ENCODE data around the gene ARL16. TPM values are rescaled to one million over a fixed set of nuclear protein-coding genes. Genes with fewer than 3 reads are reported as not detected.

The ARL16 gene
- total RNA-seq, 1 experiment from 2014 or later = 52.7 TPM

DNA sequence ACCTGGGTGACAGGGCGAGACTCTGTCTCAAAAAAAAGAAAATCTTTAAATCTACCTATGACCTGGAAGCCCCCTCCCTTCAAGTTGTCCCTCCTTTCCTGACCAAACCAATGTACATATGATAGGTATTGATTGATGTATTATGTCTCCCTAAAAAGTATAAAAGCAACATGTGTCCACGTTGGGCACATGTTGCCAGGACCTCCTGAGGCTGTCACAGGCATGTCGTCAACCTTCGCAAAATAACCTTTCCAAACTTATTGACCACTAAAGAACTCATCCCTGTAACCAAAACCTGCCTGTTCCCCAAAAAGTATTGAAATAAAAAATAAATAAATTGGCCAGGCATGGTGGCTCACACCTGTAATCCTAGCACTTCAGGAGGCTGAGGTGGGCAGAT is 21.6 kb downstream of the ARL16 start:
- POLR2A ChIA-PET = no interaction called here
- BruUV-seq (replicated peaks) = no TSS peak
- Histone ChIP-seq H3K36me3 (ENCODE audit: control insufficient read depth, insufficient read depth, low read length) (no peaks in the 10 kb centered on the region; the same call in 1 of the 2 replicates), H3K27ac (ENCODE audit: low read length) (no peak overlapping the region), H3K27me3 (ENCODE audit: control insufficient read depth, insufficient read depth, low read length) (no peaks in the 10 kb centered on the region), H3K4me3 (ENCODE audit: low read depth in 2 of 2, low read length in 2 of 2) (no peak overlapping the region), H3K4me1 (ENCODE audit: control insufficient read depth, insufficient read depth, low read length) (peaks cover 8% of the 10 kb centered on the region), H3K9me3 (ENCODE audit: control insufficient read depth, insufficient read depth, low read depth, low read length) (no peaks in the 10 kb centered on the region)
- ATAC-seq (no peak), DNase-seq (ENCODE audit: low read depth, low spot score) (no peak)
- CTCF ChIA-PET = no interaction called here
- intact Hi-C loops (cut with micrococcal nuclease; ENCODE audit: unreplicated experiment) (no loop called here), in situ Hi-C loops (cut with HindIII; ENCODE audit: low pct_unique_long_range_greater_than_20kb, low sequenced_read_pairs) (no loop called here)
- no peak for TF ChIP-seq CTCF (IDR thresholded peaks at IDR 0.05)
- TF ChIP-seq, protein P1, sequence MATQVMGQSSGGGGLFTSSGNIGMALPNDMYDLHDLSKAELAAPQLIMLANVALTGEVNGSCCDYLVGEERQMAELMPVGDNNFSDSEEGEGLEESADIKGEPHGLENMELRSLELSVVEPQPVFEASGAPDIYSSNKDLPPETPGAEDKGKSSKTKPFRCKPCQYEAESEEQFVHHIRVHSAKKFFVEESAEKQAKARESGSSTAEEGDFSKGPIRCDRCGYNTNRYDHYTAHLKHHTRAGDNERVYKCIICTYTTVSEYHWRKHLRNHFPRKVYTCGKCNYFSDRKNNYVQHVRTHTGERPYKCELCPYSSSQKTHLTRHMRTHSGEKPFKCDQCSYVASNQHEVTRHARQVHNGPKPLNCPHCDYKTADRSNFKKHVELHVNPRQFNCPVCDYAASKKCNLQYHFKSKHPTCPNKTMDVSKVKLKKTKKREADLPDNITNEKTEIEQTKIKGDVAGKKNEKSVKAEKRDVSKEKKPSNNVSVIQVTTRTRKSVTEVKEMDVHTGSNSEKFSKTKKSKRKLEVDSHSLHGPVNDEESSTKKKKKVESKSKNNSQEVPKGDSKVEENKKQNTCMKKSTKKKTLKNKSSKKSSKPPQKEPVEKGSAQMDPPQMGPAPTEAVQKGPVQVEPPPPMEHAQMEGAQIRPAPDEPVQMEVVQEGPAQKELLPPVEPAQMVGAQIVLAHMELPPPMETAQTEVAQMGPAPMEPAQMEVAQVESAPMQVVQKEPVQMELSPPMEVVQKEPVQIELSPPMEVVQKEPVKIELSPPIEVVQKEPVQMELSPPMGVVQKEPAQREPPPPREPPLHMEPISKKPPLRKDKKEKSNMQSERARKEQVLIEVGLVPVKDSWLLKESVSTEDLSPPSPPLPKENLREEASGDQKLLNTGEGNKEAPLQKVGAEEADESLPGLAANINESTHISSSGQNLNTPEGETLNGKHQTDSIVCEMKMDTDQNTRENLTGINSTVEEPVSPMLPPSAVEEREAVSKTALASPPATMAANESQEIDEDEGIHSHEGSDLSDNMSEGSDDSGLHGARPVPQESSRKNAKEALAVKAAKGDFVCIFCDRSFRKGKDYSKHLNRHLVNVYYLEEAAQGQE (IDR thresholded peaks at IDR 0.05; ENCODE audit: insufficient read depth in 1 of 2, low read depth in 2 of 2, low read length in 1 of 2) = no peak
- TF ChIP-seq TCF7L2 (IDR thresholded peaks at IDR 0.05; ENCODE audit: low read depth, low read length) = no peak
- no peak for TF ChIP-seq SIN3A (IDR thresholded peaks at IDR 0.05; ENCODE audit: borderline replicate concordance, insufficient read depth, low read depth, low read length)
- TF ChIP-seq POLR2AphosphoS5 (IDR thresholded peaks at IDR 0.05; ENCODE audit: low read depth, low read length) = no peak

DNA sequence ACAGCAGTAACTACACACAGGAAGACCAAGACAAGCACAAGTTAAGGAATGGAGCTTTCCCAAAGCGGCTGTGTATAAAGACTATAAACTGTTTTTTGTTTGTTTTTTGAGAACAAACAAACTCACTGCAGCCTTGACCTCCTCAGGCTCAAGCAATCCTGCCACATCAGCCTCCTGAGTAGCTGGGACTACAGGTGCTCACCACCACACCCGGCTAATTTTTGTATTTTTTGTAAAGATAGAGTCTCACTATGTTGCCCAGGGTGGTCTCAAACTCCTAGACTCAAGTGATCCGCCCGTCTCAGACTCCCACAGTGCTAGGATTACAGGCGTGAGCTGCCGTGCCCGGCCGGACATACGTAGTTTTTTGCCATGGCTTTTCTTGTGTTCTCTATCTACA is 23.2 kb downstream of the ARL16 start:
- Histone ChIP-seq H3K9me3 (ENCODE audit: control insufficient read depth, insufficient read depth, low read depth, low read length) (no peaks in the 10 kb centered on the region), H3K36me3 (ENCODE audit: control insufficient read depth, insufficient read depth, low read length) (no peaks in the 10 kb centered on the region), H3K27me3 (ENCODE audit: control insufficient read depth, insufficient read depth, low read length) (no peaks in the 10 kb centered on the region), H3K4me3 (ENCODE audit: low read depth in 2 of 2, low read length in 2 of 2) (no peak overlapping the region), H3K4me1 (ENCODE audit: control insufficient read depth, insufficient read depth, low read length) (peaks cover 7% of the 10 kb centered on the region), H3K27ac (ENCODE audit: low read length) (no peak overlapping the region)
- ChIA-PET POLR2A (interaction anchor here (0.5 kb wide), 1 partner anchor 14 kb away, joined by 3 read pairs; no protein-coding TSS in a partner anchor), CTCF (no interaction called here)
- no peak for TF ChIP-seq TCF7L2 (IDR thresholded peaks at IDR 0.05; ENCODE audit: low read depth, low read length)
- TF ChIP-seq CTCF (IDR thresholded peaks at IDR 0.05) = no peak
- TF ChIP-seq, protein P1 (IDR thresholded peaks at IDR 0.05; ENCODE audit: insufficient read depth in 1 of 2, low read depth in 2 of 2, low read length in 1 of 2) = no peak
- no peak for TF ChIP-seq POLR2AphosphoS5 (IDR thresholded peaks at IDR 0.05; ENCODE audit: low read depth, low read length)
- no peak for TF ChIP-seq SIN3A (IDR thresholded peaks at IDR 0.05; ENCODE audit: borderline replicate concordance, insufficient read depth, low read depth, low read length)
- BruUV-seq (replicated peaks) = no TSS peak
- ATAC-seq (no peak), DNase-seq (ENCODE audit: low read depth, low spot score) (no peak)
- in situ Hi-C loops (cut with HindIII; ENCODE audit: low pct_unique_long_range_greater_than_20kb, low sequenced_read_pairs) (no loop called here), intact Hi-C loops (cut with micrococcal nuclease; ENCODE audit: unreplicated experiment) (no loop called here)
